ENCODE measurements around the gene P2RX5.

DNA sequence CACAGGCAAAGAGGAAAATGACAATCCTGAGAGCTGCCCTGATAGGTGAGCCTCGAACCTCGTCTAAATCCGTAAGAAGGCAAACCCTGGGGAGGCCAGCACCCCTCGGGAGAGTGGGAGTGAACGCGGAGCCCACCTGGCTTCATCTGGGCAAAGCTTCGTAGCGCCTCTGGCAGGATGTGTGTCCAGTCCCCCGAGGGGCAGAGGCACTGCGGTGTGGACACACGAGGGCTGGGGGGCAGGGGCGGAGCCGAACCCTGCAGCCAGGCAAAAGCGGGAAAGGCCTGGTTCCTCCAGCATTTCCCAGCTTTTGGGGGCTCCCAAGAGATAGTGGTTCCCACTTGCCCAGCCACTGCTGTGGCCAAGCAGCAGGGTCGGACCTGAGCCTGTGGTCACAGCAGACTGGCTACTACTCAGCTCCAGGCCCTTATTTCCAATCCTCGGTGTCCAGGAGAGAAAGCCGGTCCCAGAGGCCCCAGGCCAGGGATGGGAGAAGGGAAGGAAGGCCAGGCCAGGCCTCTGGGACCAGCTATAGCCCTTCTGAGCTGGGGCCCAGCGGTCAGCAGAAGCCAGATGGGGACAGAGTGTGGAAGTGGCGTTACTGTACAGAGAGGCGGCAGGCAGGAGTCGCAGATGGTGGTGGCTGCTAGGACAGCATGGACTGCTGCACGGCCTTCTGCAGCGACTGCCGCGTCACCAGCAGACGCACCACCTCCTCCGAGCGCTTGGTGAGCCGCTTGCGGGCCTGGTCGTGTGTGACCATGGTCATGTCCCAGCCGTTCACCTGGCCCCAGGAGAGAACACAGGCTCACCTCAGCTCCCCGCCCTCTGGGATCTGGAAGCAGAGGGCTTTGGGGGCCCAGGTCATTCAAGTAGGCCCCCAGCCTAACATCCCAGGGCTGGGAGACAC is 32.6 kb downstream of the P2RX5 start:
- TF ChIP-seq, protein P1, sequence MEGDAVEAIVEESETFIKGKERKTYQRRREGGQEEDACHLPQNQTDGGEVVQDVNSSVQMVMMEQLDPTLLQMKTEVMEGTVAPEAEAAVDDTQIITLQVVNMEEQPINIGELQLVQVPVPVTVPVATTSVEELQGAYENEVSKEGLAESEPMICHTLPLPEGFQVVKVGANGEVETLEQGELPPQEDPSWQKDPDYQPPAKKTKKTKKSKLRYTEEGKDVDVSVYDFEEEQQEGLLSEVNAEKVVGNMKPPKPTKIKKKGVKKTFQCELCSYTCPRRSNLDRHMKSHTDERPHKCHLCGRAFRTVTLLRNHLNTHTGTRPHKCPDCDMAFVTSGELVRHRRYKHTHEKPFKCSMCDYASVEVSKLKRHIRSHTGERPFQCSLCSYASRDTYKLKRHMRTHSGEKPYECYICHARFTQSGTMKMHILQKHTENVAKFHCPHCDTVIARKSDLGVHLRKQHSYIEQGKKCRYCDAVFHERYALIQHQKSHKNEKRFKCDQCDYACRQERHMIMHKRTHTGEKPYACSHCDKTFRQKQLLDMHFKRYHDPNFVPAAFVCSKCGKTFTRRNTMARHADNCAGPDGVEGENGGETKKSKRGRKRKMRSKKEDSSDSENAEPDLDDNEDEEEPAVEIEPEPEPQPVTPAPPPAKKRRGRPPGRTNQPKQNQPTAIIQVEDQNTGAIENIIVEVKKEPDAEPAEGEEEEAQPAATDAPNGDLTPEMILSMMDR (IDR thresholded peaks at IDR 0.05) = no peak
- TF ChIP-seq EP300 (IDR thresholded peaks at IDR 0.05) (no peak), POLR2A (IDR thresholded peaks at IDR 0.05) (no peak)

All from ovary (tissue), 3 donors.